Upper lobe of right lung (tissue), 1 donor: Measurements from ENCODE around the gene SPHK2. TPM values are rescaled to one million over a fixed set of nuclear protein-coding genes. Genes with fewer than 3 reads are reported as not detected.
"Not testable (repeated sequence)": the region's sequence is repeated elsewhere in the genome, so short reads cannot be mapped to it uniquely, and the experiment has no call there.

Experiments used
- ATAC-seq: fragments of 200-7000 bp; cut with Tn5 transposase; one replicate; pipeline ENCODE4 v1.9.1; 2020; ENCODE audit warnings: mild to moderate bottlenecking, moderate library complexity
- DNase-seq: peaks from one replicate; pipeline ENCODE4 v3.0.0-alpha.2; 2020
- H3K27ac ChIP-seq: fragments of 200-600 bp; one replicate; pipeline ENCODE4 v1.8.0; 2022
- H3K27me3 ChIP-seq: fragments of 200-600 bp; one replicate; pipeline ENCODE4 v1.8.0; 2022; ENCODE audit warnings: mild to moderate bottlenecking
- H3K36me3 ChIP-seq: fragments of 200-600 bp; one replicate; pipeline ENCODE4 v1.8.0; 2022
- H3K4me1 ChIP-seq: fragments of 200-600 bp; one replicate; pipeline ENCODE4 v1.8.0; 2022
- H3K4me3 ChIP-seq: fragments of 200-600 bp; one replicate; pipeline ENCODE4 v1.8.0; 2022; ENCODE audit warnings: mild to moderate bottlenecking
- H3K9me3 ChIP-seq: fragments of 200-600 bp; one replicate; pipeline ENCODE4 v1.8.0; 2022
- intact Hi-C: fragments of 100-400 bp; cut with DNase I; formaldehyde crosslinking; loops from one replicate; pipeline ENCODE4 v1.11.0; 2022
- total RNA-seq: library from RNA; stranded (reverse); fragmentation: NEBNext Ultra II Directional; extraction: Animal tissue kit (Norgen Biotek cat#: 25700); gene quantifications from one replicate; pipeline ENCODE4 v1.2.1, GENCODE V29; 2021
- TF ChIP-seq, protein P1 (sequence below): fragments of 200-600 bp; IDR thresholded peaks from one replicate; pipeline ENCODE4 v1.8.0; 2022; ENCODE audit warnings: antibody characterized with exemption
- donor health status: DM: no; HTN: yes; CAD: no; lungs with severe emphysema.

Gene SPHK2
- total RNA-seq, 1 donor from 2014 or later, result 23.3 TPM

DNA sequence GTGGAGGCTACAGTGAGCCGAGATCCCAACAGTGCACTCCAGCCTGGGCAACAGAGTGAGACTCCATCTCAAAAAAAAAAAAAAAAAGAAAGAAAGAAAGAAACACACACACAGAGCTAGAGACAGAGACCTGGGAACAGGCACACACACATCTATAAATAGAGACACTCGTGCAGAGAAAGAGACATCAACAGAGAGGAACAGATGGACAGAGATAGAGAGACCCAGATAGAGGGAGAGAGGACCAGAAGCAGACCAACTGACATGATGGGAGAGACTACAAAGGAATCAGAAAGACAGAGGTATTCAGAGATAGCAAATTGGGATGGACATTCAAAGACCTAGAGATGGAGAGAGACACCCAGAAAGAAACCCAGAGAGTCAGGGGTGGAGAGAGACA, 28.8 kb downstream of the SPHK2 start:
- H3K9me3 ChIP-seq, result no peaks in the 10 kb centered on the region
- H3K36me3 ChIP-seq, result no peaks in the 10 kb centered on the region
- H3K4me1 ChIP-seq, result peaks cover 21% of the 10 kb centered on the region
- ATAC-seq (no peak), DNase-seq (no peak)
- intact Hi-C loops, result no loop called here
- no peaks in the 10 kb centered on the region for H3K27me3 ChIP-seq
- H3K27ac ChIP-seq, result no peak overlapping the region
- TF ChIP-seq, protein P1, sequence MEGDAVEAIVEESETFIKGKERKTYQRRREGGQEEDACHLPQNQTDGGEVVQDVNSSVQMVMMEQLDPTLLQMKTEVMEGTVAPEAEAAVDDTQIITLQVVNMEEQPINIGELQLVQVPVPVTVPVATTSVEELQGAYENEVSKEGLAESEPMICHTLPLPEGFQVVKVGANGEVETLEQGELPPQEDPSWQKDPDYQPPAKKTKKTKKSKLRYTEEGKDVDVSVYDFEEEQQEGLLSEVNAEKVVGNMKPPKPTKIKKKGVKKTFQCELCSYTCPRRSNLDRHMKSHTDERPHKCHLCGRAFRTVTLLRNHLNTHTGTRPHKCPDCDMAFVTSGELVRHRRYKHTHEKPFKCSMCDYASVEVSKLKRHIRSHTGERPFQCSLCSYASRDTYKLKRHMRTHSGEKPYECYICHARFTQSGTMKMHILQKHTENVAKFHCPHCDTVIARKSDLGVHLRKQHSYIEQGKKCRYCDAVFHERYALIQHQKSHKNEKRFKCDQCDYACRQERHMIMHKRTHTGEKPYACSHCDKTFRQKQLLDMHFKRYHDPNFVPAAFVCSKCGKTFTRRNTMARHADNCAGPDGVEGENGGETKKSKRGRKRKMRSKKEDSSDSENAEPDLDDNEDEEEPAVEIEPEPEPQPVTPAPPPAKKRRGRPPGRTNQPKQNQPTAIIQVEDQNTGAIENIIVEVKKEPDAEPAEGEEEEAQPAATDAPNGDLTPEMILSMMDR, result no peak
- H3K4me3 ChIP-seq, result no peak overlapping the region

DNA sequence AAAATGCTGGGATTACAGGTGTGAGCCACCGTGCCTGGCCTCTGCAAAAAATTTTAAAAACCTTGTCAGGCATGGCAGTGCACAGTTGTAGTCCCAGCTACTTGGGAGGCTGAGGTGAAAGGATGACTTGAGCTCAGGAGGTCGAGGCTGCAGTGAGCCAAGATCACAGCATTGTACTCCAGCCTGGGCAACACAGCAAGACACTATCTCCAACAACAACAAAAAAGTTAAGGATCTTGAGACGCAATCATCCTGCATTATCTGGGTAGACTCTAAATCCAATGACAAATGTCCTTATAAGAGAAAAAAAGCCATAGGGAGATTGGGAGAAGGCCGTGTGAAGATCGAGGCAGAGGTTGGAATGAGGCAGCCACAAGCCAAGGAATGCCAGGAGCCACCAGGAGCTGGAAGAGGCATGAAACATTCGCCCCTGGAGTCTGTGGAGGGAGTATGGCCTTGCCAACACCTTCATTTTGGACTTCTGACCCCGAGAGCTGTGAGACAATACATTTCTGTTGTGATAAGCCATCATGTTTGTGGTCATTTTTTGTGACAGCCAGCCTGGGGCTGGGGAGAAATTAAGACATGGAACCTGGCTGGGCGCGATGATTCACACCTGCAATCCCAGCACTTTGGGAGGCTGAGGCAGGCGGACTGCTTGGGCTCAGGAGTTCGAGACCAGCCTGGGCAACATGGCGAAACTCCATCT, 31.8 kb downstream of the SPHK2 start:
- TF ChIP-seq, protein P1, result no peak
- Histone ChIP-seq H3K27ac (no peak overlapping the region), H3K4me1 (peaks cover 7% of the 10 kb centered on the region), H3K9me3 (no peaks in the 10 kb centered on the region), H3K4me3 (no peak overlapping the region), H3K27me3 (no peaks in the 10 kb centered on the region), H3K36me3 (no peaks in the 10 kb centered on the region)
- ATAC-seq (no peak), DNase-seq (no peak)
- intact Hi-C loops, result no loop called here

DNA sequence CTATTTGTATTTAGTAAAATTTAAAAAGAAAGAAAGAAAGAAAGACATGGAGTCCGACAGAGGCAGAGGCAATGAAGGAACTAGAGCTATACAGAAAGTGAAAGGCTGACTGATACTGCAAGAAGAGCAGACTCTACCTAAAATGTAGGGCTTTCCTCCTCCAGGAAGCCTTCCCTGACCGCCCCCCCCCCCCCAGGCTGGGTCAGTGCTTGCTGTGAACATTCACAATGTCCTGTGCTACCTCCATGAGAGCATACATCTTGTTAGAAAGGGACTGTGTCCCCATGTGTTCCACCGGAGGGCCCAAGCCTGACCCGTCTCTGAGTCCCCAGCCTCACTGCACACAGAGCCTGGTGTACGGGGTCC, 32.4 kb downstream of the SPHK2 start:
- Histone ChIP-seq H3K4me3 (no peak overlapping the region), H3K9me3 (no peaks in the 10 kb centered on the region), H3K27me3 (no peaks in the 10 kb centered on the region), H3K4me1 (peaks cover 7% of the 10 kb centered on the region), H3K27ac (no peak overlapping the region), H3K36me3 (no peaks in the 10 kb centered on the region)
- DNase-seq (no peak), ATAC-seq (no peak)
- TF ChIP-seq, protein P1, result no peak
- intact Hi-C loops, result no loop called here

DNA sequence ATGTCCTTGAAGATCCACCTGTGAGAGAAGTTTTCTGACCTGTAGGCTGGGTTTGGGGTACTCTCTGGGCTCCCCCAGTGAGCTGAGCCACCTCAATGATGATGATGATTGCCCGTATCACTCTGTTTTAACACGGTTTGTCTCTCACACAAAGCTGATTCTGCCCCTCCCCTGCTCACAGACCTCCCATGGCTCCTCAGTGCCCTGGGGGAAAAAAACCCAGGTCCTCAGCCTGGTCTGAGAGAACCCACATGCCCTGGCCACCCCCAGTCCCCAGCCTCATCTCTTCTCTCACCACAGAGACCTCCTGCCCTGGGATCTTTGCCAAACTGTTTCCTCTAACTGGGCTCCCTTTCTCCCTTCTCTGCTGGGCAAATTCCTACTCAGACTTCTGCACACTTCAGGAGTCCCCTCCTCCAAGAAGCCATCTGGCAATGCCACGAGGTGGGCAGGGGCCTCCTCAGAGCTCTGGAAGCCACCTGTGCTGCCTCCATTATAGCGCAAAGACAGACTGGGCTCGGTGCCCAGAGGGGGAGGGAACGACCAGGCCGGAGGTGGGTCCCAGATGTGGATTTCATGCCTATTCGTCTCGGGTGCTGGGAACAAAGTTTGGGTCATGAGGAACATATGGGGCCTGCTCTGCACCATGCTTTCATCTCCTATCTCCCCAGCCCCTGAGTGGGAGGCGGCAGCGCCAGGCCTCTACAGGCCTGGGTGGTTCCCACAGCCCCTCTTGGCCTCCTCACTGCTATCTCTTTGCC, 35.2 kb downstream of the SPHK2 start:
- H3K9me3 ChIP-seq, result no peaks in the 10 kb centered on the region
- no peaks in the 10 kb centered on the region for H3K36me3 ChIP-seq
- TF ChIP-seq, protein P1, result no peak
- no peak overlapping the region for H3K27ac ChIP-seq
- H3K4me1 ChIP-seq, result peaks cover 2% of the 10 kb centered on the region
- no peaks in the 10 kb centered on the region for H3K27me3 ChIP-seq
- no peak overlapping the region for H3K4me3 ChIP-seq
- intact Hi-C loops, result no loop called here
- ATAC-seq (no peak), DNase-seq (no peak)

DNA sequence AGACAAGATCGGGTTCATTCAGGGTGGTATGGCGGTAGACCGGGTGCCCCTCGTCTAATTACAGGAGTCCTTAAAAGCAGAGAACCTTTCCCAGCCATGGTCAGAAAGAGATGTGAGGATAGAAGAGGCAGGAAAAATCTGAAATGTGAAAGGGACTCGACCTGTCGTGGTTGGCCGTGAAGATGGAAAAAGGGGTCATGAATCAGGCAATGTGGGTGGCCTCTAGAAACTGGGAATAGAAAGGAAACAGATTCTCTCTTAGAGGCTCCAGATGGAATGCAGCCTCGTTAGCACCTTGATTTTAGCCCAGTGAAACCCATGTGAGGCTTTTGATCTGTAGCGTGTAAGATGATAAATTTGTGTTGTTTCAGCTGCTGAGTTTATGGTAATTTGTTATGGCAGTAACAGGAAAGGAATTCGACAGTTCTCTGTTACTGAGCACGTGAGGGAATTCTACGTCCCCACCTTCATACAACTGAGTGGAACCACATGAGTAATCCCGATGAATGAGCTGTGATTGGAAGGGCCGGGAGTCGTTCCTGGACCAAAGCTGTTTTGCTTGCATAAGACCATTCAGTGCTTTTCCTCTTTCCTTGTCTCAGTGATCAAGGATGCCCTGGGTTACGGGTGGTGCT, 37.7 kb downstream of the SPHK2 start:
- no peak for DNase-seq
- Histone ChIP-seq H3K4me3 (no peak overlapping the region), H3K27ac (no peak overlapping the region), H3K36me3 (no peaks in the 10 kb centered on the region), H3K27me3 (no peaks in the 10 kb centered on the region), H3K9me3 (no peaks in the 10 kb centered on the region), H3K4me1 (peaks cover 3% of the 10 kb centered on the region)
- intact Hi-C loops, result no loop called here
- TF ChIP-seq, protein P1, result no peak
- ATAC-seq, result no peak

DNA sequence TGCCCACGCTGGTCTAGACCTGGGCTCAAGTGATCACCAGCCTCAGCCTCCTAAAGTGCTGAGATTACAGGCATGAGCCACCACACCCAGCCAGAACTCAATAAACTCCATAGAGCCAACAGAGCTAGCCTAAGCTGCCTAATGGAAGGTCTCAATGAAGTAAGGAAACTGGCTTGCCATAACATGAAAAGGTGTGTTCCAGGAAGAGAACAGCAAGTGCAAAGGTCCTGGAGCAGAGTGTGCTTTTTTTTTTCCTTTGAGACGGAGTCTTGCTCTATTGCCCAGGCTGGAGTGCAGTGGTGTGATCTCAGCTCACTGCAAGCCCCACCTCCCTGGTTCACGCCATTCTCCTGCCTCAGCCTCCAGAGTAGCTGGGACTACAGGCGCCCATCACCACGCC, 38.5 kb downstream of the SPHK2 start:
- DNase-seq, H3K36me3 ChIP-seq, H3K27ac ChIP-seq, ATAC-seq, H3K4me1 ChIP-seq, H3K4me3 ChIP-seq, intact Hi-C loops, H3K27me3 ChIP-seq, H3K9me3 ChIP-seq: not testable (repeated sequence)
